Loucy (cell line): ENCODE data around the gene PSMD13.

Experiments
- CTCF ChIP-seq: fragments of 200-600 bp; sonication (generic); conservative IDR thresholded peaks from 2 replicates; pipeline ENCODE4 v1.5.1; 2014; ENCODE audit warnings: mild to moderate bottlenecking, antibody characterized with exemption, low read length
- EZH2phosphoT487 ChIP-seq: fragments of 200-600 bp; IDR thresholded peaks from 2 replicates; pipeline ENCODE4 v1.6.1; 2018; ENCODE audit warnings: antibody characterized with exemption, mild to moderate bottlenecking, moderate library complexity, borderline replicate concordance

- no peak for TF ChIP-seq CTCF
- TF ChIP-seq EZH2phosphoT487, result no peak
Measured at GRCh38 chr11:206002-206384, 30.8 kb upstream of the PSMD13 start.
